Astrocyte (in vitro differentiated cells and primary cell): Measurements from ENCODE around the gene PPIF. TPM values are rescaled to one million over a fixed set of nuclear protein-coding genes. Genes with fewer than 3 reads are reported as not detected.

Source experiments
- DNase-seq: peaks from one replicate; pipeline ENCODE4 v3.0.0-alpha.2; 2010; ENCODE audit warnings: low read depth
- FAIRE-seq: peaks from 2 replicates; lab custom pipeline; 2011; peaks lifted over from hg19 to GRCh38; lab: Jason Lieb, UNC
- H2AFZ ChIP-seq: 2 replicates; pipeline ENCODE4 v1.6.0; 2012; ENCODE audit warnings: low read depth, low read length, inconsistent platforms
- H3K27ac ChIP-seq: 2 replicates; pipeline ENCODE4 v1.5.1; 2011; ENCODE audit warnings: low read depth, low read length, inconsistent platforms
- H3K27me3 ChIP-seq: 2 replicates; pipeline ENCODE4 v1.6.0; 2011; ENCODE audit warnings: low read length, inconsistent platforms; ENCODE audit not compliant: insufficient read depth
- H3K36me3 ChIP-seq: 2 replicates; pipeline ENCODE4 v1.5.1; 2011; ENCODE audit warnings: low read length, inconsistent platforms; ENCODE audit not compliant: insufficient read depth
- H3K4me1 ChIP-seq: 2 replicates; pipeline ENCODE4 v1.5.1; 2011; ENCODE audit warnings: low read length, inconsistent platforms; ENCODE audit not compliant: insufficient read depth
- H3K4me2 ChIP-seq: 2 replicates; pipeline ENCODE4 v1.6.0; 2012; ENCODE audit warnings: low read length, inconsistent platforms
- H3K4me3 ChIP-seq: 2 replicates; pipeline ENCODE4 v1.5.1; 2011; ENCODE audit warnings: low read depth, mild to moderate bottlenecking, low read length, inconsistent platforms; ENCODE audit not compliant: insufficient read depth
- H3K79me2 ChIP-seq: 2 replicates; pipeline ENCODE4 v1.6.0; 2012; ENCODE audit warnings: mild to moderate bottlenecking, low read length, inconsistent platforms; ENCODE audit not compliant: insufficient read depth
- H3K9ac ChIP-seq: 2 replicates; pipeline ENCODE4 v1.6.0; 2012; ENCODE audit warnings: mild to moderate bottlenecking, low read length, inconsistent platforms
- H3K9me3 ChIP-seq: 2 replicates; pipeline ENCODE4 v1.5.1; 2012; ENCODE audit warnings: low read depth, mild to moderate bottlenecking, low read length, inconsistent platforms; ENCODE audit not compliant: insufficient read depth
- H4K20me1 ChIP-seq: 2 replicates; pipeline ENCODE4 v1.6.0; 2012; ENCODE audit warnings: low read length, inconsistent platforms; ENCODE audit not compliant: insufficient read depth
- H3K27ac Mint-ChIP-seq: one replicate; pipeline ENCODE4 v1.8.0; 2021; ENCODE audit warnings: mild to moderate bottlenecking, mixed read lengths; ENCODE audit not compliant: unreplicated experiment
- H3K27me3 Mint-ChIP-seq: one replicate; pipeline ENCODE4 v1.8.0; 2021; ENCODE audit warnings: low read depth, mixed read lengths; ENCODE audit not compliant: unreplicated experiment
- H3K36me3 Mint-ChIP-seq: one replicate; pipeline ENCODE4 v1.8.0; 2021; ENCODE audit warnings: low read depth, mixed read lengths; ENCODE audit not compliant: unreplicated experiment
- H3K4me1 Mint-ChIP-seq: one replicate; pipeline ENCODE4 v1.8.0; 2021; ENCODE audit warnings: low read depth, mixed read lengths; ENCODE audit not compliant: unreplicated experiment
- H3K4me3 Mint-ChIP-seq: one replicate; pipeline ENCODE4 v1.8.0; 2021; ENCODE audit warnings: mild to moderate bottlenecking, moderate library complexity, mixed read lengths; ENCODE audit not compliant: unreplicated experiment
- H3K9me3 Mint-ChIP-seq: one replicate; pipeline ENCODE4 v1.8.0; 2021; ENCODE audit warnings: mild to moderate bottlenecking, mixed read lengths; ENCODE audit not compliant: unreplicated experiment
- EZH2 ChIP-seq: IDR thresholded peaks from 2 replicates; pipeline ENCODE4 v1.6.1; 2012; ENCODE audit warnings: mild to moderate bottlenecking, low read length, inconsistent platforms; ENCODE audit not compliant: insufficient read depth
- total RNA-seq: library from RNA; stranded (reverse); gene quantifications from 2 replicates; pipeline ENCODE4 v1.2.1, GENCODE V29; 2021
- TF ChIP-seq, protein P1 (sequence below): IDR thresholded peaks from 2 replicates; pipeline ENCODE4 v1.5.1; 2011; ENCODE audit warnings: low read depth, mild to moderate bottlenecking, inconsistent platforms, low read length, moderate library complexity; ENCODE audit not compliant: insufficient read depth

PPIF gene
- total RNA-seq, 1 donor from 2014 or later = 31.7 TPM

DNA sequence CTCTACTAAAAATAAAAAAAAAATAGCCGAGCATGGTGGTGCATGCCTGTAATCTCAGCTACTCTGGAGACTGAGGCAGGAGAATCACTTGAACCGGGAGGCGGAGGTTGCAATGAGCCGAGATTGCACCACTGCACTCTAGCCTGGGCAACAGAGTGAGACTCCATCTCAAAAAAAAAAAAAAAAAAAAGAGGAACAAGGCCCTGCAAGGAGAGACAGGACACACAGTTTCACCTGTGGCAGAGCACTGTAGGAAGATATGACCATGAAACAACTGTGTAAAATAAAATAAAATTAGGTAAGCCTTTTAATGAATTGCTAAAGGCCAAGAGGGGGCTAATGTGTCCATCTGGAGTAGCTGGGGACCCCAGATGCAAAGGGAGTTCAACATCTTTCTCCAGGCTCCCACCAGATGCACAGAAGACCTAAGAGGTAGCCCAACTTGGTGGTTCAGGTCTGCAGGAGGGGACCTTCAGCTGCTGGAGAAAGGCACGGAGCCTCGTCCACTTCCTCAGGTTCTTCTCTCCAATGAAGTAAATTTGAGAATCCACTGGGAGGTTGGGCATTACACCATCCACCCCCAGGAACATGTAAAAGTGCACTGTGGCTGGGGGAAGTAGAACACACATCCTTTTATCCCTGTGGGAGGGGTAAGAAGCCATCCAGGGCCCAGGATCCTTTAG lies 12.7 kb downstream of the PPIF start:
- H2AFZ ChIP-seq = no peak overlapping the region
- H3K4me1 ChIP-seq = no peaks in the 10 kb centered on the region
- H4K20me1 ChIP-seq = peaks cover 14% of the 10 kb centered on the region
- H3K27me3 Mint-ChIP-seq = no peaks in the 10 kb centered on the region
- peaks cover 8% of the 10 kb centered on the region for H3K36me3 Mint-ChIP-seq
- H3K4me1 Mint-ChIP-seq = peaks cover 1% of the 10 kb centered on the region
- no peak overlapping the region for H3K4me3 Mint-ChIP-seq
- no peak overlapping the region for H3K4me2 ChIP-seq
- DNase-seq (no peak), FAIRE-seq (no peak)
- no peaks in the 10 kb centered on the region for H3K27me3 ChIP-seq
- H3K27ac ChIP-seq = no peak overlapping the region
- TF ChIP-seq, protein P1, sequence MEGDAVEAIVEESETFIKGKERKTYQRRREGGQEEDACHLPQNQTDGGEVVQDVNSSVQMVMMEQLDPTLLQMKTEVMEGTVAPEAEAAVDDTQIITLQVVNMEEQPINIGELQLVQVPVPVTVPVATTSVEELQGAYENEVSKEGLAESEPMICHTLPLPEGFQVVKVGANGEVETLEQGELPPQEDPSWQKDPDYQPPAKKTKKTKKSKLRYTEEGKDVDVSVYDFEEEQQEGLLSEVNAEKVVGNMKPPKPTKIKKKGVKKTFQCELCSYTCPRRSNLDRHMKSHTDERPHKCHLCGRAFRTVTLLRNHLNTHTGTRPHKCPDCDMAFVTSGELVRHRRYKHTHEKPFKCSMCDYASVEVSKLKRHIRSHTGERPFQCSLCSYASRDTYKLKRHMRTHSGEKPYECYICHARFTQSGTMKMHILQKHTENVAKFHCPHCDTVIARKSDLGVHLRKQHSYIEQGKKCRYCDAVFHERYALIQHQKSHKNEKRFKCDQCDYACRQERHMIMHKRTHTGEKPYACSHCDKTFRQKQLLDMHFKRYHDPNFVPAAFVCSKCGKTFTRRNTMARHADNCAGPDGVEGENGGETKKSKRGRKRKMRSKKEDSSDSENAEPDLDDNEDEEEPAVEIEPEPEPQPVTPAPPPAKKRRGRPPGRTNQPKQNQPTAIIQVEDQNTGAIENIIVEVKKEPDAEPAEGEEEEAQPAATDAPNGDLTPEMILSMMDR = no peak
- TF ChIP-seq EZH2 = no peak
- H3K27ac Mint-ChIP-seq = no peak overlapping the region
- no peak overlapping the region for H3K4me3 ChIP-seq
- no peak overlapping the region for H3K9ac ChIP-seq
- H3K36me3 ChIP-seq = no peaks in the 10 kb centered on the region
- no peaks in the 10 kb centered on the region for H3K9me3 ChIP-seq
- H3K9me3 Mint-ChIP-seq = peaks cover 2% of the 10 kb centered on the region
- H3K79me2 ChIP-seq = no peaks in the 10 kb centered on the region

DNA sequence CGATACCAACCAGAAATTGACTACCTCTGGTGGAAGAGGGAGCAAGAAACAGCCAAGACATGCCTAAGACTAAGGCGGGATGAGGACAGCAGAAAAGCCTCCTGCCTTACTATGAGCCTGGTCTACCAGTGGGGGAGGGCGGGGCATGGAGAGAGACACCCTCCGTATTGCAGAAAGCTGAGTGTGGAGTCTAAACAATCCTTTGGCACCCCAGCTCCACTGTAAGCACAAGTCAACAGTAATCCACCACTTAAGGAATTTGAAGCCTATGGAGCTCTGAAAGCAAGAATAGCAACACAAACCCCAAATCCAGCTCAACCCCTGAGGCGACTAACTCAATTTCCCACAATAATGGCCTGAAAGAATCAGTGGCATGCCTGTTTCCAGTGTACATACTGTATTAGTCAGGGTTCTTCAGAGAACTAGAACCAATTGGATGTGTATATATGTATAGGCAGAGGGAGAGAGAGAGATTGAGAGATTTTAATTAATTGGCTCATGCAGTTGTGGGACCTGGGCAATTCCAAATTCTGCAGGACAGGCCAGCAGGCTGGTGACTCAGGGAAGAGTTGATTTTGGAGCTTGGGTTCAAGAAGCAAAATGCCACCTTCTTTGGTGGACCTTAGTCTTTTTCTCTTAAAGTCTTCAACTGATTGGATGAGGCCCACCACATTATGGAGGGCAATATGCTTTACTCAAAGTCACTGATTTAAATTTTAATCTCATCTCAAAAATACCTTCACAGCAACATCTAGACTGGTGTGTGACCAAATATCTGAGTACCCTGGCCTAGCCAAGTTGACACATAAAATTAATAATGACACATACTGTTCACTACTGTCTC lies 13.5 kb downstream of the PPIF start:
- Mint-ChIP-seq H3K4me3 (no peak overlapping the region), H3K9me3 (peaks cover 2% of the 10 kb centered on the region), H3K36me3 (peaks cover 4% of the 10 kb centered on the region), H3K4me1 (no peaks in the 10 kb centered on the region), H3K27ac (no peak overlapping the region), H3K27me3 (no peaks in the 10 kb centered on the region)
- DNase-seq (no peak), FAIRE-seq (no peak)
- Histone ChIP-seq H3K4me2 (no peak overlapping the region), H3K36me3 (no peaks in the 10 kb centered on the region), H3K4me3 (no peak overlapping the region), H3K79me2 (no peaks in the 10 kb centered on the region), H4K20me1 (peaks cover 7% of the 10 kb centered on the region), H3K9ac (no peak overlapping the region), H3K27ac (no peak overlapping the region), H2AFZ (no peak overlapping the region), H3K9me3 (no peaks in the 10 kb centered on the region), H3K27me3 (no peaks in the 10 kb centered on the region), H3K4me1 (no peaks in the 10 kb centered on the region)
- TF ChIP-seq EZH2 = no peak
- TF ChIP-seq, protein P1 = no peak
